DMS153 treated with DMSO at 0.1 percent for 48 hours (cell line): ENCODE data around the gene LRRC28.
"Not testable (repeated sequence)": the region's sequence is repeated elsewhere in the genome, so short reads cannot be mapped to it uniquely, and the experiment has no call there.

Source experiments
- DNase-seq: peaks from one replicate; lab custom pipeline; 2025; ENCODE audit not compliant: unreplicated experiment; lab: John Stamatoyannopoulos, UW

Gene LRRC28

GRCh38 chr15:99390667-99391066 is 139.4 kb downstream of the LRRC28 start:
- no peak for DNase-seq

GRCh38 chr15:99393641-99394040 is 142.4 kb downstream of the LRRC28 start:
- no peak for DNase-seq

GRCh38 chr15:99396375-99396774 is 145.1 kb downstream of the LRRC28 start:
- DNase-seq: no peak

- no peak for DNase-seq
Observed at GRCh38 chr15:99399061-99399460, 147.8 kb downstream of the LRRC28 start.

GRCh38 chr15:99399618-99400017 is 148.3 kb downstream of the LRRC28 start:
- DNase-seq: no peak

- not testable (repeated sequence) for DNase-seq
Observed at GRCh38 chr15:99401216-99401615, 149.9 kb downstream of the LRRC28 start.

GRCh38 chr15:99402014-99402729 is 150.9 kb downstream of the LRRC28 start:
- no peak for DNase-seq

GRCh38 chr15:99403597-99403996 is 152.3 kb downstream of the LRRC28 start:
- DNase-seq: no peak

GRCh38 chr15:99404454-99404853 is 153.2 kb downstream of the LRRC28 start:
- DNase-seq: no peak

- DNase-seq: no peak
Observed at GRCh38 chr15:99406120-99406519, 154.8 kb downstream of the LRRC28 start.

GRCh38 chr15:99406716-99407487 is 155.6 kb downstream of the LRRC28 start:
- no peak for DNase-seq

- DNase-seq: no peak
Observed at GRCh38 chr15:99407716-99408115, 156.4 kb downstream of the LRRC28 start.

GRCh38 chr15:99408236-99409096 is 157.2 kb downstream of the LRRC28 start:
- DNase-seq: no peak

GRCh38 chr15:99409097-99409473 is 157.8 kb downstream of the LRRC28 start:
- DNase-seq: peak; percentile 2

- no peak for DNase-seq
Observed at GRCh38 chr15:99409560-99409959, 158.3 kb downstream of the LRRC28 start.

- no peak for DNase-seq
Observed at GRCh38 chr15:99410477-99410876, 159.2 kb downstream of the LRRC28 start.

- DNase-seq: no peak
Observed at GRCh38 chr15:99411234-99411633, 160.0 kb downstream of the LRRC28 start.

- DNase-seq: no peak
Observed at GRCh38 chr15:99412082-99412481, 160.8 kb downstream of the LRRC28 start.

GRCh38 chr15:99412626-99413025 is 161.3 kb downstream of the LRRC28 start:
- no peak for DNase-seq

GRCh38 chr15:99413955-99414754 is 162.9 kb downstream of the LRRC28 start:
- no peak for DNase-seq
